SH-SY5Y (cell line): ENCODE results near the gene SLC35F3.

Experiments
- GATA2 ChIP-seq: IDR thresholded peaks from 2 replicates; pipeline ENCODE4 v1.6.1; 2011; ENCODE audit warnings: mild to moderate bottlenecking, low read depth, low read length
- GATA3 ChIP-seq: IDR thresholded peaks from 2 replicates; pipeline ENCODE4 v1.6.1; 2011; ENCODE audit warnings: low read depth, mild to moderate bottlenecking, low read length, moderate library complexity

DNA sequence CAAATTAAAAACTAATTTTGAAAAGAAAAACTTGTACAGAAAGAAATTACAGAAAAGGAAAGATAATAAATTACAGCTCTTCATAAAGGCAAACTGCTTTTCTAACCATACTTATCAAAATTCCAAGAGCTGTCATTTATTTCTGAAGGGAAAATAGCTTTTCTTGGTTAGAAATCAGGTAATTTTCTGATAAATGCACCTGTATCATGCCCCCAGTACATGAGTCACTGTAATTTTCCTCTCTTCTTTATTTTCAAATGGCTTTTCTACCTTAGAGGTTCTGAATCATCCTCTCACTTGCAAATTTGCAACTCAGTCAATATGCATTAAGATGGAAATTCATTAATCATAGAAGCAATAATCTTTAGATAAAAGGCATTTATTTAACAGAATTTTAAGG, 100.1 kb downstream of the SLC35F3 start:
- TF ChIP-seq GATA2 (no peak), GATA3 (no peak)
